ENCODE results near the gene REC8.
A peak's percentile ranks its signal among the peaks of the same experiment; 100 is the strongest.

REC8 gene

DNA sequence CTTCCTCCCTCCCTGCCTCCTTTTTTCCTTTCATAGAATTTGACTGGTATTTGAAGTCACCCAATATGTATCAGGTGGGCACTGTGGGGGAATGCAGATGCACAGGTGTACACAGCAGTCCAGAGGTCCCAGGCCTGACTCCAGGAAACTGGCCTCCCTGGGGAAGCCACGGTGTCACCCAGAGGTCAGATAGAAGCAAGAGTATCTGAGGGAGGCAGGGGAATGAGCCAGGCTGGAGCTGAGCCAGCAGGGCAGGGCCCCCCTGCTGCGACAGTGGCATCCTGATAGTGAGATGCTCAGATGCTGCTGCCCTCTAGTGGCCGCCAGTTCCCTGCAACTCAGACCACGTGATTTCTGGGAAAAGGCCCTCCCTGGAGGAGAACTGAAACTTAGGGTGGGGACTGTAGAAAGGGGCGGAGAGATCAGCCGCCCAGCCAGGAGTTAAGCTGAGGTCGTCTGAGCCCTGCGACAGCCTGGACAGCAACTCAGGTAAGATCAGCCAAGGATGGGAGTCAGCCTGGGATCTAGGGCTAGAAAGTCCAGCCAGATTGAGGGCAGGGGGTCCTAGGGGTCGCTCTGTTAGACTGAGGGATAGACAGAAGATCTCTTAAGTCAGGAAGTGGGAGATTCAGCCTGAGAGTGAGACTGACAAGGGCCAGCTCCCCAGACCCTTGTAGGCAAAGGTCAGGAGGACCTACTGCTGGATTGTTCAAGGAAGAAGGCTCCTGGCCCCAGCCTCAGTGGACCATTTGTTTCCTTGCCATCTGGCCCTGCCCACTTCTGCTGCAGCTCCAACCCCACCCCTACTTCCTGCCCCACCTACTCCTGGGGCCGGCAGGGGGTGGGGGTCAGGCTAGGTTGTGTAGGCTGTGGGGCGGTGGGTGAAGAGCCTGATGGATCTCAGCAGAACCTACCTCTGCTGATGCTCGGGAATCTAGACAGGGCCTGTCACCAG is 10.8 kb upstream of the REC8 start, which contains the start of gene IRF9:
Gene IRF9, plus strand, starts transcription at position 416 of the 955 bp plus-strand sequence. CDS start 880 bp downstream, outside the sequence.
- peak; percentile 98 for DNase-seq

DNA sequence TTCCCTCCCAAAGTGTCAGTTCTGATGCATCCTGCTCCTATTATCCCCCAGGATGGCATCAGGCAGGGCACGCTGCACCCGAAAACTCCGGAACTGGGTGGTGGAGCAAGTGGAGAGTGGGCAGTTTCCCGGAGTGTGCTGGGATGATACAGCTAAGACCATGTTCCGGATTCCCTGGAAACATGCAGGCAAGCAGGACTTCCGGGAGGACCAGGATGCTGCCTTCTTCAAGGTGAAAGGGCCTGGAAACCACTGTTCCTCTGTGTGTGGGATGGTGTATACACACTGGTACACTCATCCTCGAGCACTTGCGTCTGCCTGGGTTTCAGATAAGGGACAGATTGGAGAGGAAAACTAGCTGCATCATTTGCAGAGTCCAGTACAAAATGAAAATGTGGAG is 9.8 kb upstream of the REC8 start:
- DNase-seq = no peak

DNA sequence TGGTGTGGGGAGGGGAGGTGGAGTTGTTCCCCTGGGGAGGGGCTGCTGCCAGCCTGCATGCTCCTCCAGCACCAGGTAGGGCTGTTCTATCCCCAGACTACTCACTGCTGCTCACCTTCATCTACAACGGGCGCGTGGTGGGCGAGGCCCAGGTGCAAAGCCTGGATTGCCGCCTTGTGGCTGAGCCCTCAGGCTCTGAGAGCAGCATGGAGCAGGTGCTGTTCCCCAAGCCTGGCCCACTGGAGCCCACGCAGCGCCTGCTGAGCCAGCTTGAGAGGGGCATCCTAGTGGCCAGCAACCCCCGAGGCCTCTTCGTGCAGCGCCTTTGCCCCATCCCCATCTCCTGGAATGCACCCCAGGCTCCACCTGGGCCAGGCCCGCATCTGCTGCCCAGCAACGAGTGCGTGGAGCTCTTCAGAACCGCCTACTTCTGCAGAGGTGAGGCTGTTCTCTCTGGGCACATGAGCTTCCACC is 7.3 kb upstream of the REC8 start:
- no peak for DNase-seq

DNA sequence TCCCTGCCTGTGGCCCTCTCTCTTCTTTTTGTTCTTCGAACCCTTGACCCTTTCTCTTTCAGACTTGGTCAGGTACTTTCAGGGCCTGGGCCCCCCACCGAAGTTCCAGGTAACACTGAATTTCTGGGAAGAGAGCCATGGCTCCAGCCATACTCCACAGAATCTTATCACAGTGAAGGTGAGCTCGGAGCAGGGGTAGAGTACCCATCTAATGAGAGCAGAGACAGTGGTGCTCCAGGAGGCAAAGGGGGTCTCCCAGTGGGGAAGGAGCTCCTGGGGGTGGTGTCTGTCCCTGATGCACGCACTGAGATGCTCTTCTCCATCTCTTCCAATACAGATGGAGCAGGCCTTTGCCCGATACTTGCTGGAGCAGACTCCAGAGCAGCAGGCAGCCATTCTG is 6.1 kb upstream of the REC8 start:
- no peak for DNase-seq

DNA sequence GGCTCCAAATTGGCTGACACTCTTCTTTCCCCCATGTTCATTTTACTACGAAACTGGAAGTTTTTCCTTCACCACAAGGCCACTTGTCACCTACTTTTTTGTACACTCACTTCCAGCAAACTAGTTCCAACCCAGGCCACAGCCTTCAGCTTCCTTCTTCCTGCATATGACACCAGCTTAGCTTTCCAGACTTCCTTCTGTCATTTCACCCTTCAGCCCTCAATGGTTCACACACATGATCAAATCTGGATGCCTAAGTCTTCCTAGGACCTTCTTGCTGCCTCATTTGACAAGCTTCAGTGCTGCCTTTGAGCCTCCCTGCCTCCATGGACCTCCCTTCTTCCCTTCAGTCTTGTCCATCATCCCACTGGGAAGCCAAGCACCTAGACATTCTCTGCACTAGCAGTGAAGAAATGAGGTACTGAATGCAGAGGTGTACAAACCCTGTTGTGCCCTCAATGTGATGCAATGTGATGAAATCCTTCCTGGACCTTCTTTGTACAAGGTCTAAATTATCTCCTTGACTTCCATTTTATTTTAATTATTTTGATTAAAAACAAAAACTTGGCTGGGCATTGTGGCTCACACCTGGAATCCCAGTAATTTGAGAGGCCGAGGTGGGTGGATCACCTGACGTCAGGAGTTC is 4.3 kb upstream of the REC8 start:
- peak; percentile 57 for DNase-seq

DNA sequence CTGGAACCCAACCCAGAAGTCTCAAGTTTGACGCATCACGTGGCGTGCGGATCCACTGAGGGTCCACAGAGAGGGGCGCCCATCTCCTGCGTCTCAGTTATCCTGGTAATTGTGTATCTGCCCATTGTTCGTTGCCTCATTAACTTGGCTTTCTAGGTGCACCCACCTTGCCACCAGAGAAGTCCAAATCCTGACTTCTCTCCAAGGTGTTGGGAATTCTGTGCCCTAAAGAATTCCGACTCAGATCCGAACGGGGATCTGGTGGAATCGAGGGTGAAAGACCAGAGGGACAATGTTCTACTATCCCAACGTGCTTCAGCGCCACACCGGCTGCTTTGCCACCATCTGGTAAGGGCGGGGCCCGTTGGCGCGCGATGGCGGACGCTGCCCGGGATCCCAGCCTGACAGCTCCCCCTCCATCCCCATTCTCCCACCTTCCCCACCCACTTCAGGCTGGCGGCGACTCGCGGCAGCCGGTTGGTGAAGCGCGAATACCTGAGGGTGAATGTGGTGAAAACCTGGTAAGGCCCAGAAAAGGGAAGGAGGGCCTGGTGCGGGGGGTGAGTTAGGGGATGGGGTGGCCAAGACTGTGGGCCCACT is 481 bp downstream of the REC8 start:
- no peak for DNase-seq

DNA sequence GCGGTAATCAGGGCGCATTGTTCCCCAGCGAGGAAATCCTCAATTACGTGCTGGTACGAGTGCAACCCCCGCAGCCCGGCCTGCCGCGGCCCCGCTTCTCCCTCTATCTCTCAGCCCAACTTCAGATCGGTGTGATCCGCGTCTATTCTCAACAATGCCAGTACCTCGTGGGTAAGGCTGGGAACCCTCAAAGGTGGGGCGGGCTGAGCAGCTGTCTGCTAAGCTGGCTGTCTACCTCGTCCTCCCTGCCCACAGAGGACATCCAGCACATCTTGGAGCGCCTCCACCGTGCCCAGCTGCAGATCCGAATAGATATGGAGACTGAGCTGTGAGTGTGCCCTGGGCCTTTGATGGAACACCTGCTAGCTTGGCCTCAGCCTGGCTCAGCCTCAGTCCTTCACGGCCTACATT is 996 bp downstream of the REC8 start:
- DNase-seq = no peak

DNA sequence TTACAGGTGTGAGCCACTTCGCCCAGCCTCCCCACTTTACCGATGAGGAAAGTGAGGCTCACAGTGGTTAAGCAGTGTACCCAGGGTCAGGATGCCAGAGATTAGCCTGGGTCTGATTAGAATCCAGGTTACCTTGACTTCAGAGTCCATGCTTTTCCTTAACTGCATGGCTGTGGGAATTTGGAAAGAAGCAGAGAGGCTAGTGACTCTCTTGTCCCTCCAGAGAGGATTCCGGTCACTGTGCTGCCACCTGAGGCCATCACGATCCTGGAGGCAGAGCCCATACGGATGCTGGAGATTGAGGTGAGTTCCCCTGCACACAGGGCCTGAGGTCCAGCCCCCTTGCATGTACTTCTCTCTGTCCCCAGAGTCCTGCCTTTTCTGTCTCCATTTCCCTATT is 4.7 kb downstream of the REC8 start:
- no peak for DNase-seq

DNA sequence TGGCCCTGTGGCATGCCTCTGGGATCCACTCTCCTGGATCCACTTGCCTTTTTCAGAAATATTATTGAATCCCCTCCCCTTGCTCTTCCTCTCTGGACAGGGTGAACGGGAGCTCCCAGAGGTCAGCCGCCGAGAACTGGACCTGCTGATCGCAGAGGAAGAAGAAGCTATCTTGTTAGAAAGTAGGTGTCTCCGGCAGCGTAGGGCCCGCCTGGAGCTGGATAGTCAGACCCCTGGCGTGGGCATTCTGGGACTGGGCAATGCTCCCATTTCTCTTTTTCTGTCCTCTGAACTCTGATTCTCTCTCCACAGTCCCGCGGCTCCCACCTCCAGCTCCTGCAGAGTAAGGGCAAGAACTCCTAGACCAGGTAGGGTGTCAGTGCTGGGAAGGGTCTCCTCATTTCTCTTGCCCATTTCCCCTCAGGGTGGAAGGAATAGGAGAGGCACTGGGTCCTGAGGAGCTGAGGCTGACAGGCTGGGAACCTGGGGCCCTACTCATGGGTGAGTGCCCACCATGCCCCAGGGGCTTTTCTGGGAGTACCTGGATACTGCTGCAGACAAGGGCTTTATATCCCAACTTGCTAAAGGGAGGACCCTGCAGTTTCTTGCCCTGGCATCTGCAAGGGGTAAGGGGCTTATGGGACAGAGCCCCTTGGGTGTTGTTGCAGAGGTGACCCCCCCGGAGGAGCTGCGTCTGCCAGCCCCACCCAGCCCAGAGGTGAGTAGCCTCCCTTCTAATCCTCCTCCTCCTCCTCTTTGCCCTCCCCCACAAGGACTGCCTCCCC is 5.4 kb downstream of the REC8 start:
- no peak for DNase-seq

DNA sequence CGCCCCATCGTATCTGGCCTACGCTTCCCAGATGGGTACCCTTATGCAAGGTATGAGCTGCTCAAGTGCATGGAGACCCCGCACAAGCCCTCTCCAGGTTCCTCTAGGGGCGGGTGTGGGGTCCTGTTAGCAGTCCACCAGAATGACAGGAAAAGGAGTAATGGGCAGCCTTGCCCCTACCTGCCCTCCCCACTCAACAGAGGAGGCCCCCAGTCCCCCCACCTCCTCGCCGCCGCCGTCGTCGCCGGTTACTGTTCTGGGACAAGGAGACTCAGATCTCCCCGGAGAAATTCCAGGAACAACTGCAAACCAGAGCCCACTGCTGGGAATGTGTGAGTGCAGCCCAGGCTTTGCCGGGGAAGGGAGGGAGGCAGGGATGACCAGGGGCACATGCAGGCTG is 6.0 kb downstream of the REC8 start:
- no peak for DNase-seq

DNA sequence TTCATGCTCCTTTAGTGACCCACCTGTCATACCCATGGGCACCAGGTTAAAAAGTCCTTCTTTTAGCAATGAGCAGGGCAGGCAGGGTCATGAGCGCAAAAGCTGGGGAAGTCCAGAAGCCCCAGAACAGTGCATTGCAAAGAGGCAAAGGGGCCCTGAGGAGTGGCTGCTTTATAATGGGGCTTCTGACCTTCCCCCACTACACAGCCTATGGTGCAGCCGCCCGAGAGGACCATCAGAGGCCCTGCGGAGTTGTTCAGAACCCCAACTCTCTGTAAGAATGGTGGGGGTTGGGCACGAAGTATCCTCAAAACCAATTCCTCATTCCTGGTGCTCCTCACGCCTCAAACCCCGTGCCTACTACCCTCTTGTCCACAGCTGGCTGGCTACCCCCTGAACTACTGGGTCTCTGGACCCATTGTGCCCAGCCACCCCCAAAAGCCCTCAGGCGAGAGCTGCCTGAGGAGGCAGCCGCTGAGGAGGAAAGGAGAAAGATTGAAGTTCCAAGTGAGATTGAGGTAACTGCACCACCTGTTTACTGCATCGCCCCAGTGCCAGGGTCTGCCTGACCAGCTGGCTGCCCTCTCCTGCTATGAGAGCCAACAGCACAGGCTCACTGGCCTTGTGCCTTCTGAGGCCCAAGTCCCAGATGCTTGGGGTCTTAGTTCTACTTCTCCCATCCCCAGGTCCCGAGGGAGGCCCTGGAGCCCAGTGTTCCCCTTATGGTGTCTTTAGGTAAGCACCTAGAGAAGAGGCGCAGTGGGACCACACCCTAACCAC is 6.7 kb downstream of the REC8 start:
- DNase-seq = no peak

DNA sequence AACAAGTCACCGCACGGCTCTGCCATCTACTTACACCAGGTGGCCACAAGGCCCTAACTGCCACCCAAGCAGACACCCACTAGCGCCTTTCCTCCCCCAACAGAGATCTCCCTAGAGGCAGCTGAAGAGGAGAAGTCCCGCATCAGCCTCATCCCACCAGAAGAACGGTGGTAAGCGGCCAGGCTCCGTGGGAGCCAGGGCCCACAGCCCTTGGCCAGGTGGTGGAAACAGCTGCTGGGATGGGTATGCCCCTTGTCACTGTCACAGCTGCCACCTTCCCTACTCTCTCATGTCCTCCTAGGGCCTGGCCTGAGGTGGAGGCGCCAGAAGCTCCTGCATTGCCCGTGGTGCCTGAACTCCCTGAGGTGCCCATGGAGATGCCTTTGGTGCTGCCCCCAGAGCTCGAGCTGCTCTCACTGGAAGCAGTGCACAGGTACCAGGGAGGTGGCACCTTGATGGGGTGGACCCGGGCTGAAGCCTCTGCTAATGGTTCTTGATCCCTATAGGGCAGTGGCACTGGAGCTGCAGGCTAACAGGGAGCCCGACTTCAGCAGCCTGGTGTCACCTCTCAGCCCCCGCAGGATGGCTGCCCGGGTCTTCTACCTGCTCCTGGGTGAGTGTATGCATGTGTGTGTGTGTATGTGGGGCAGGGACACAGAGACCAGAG is 7.5 kb downstream of the REC8 start:
- no peak for DNase-seq

DNA sequence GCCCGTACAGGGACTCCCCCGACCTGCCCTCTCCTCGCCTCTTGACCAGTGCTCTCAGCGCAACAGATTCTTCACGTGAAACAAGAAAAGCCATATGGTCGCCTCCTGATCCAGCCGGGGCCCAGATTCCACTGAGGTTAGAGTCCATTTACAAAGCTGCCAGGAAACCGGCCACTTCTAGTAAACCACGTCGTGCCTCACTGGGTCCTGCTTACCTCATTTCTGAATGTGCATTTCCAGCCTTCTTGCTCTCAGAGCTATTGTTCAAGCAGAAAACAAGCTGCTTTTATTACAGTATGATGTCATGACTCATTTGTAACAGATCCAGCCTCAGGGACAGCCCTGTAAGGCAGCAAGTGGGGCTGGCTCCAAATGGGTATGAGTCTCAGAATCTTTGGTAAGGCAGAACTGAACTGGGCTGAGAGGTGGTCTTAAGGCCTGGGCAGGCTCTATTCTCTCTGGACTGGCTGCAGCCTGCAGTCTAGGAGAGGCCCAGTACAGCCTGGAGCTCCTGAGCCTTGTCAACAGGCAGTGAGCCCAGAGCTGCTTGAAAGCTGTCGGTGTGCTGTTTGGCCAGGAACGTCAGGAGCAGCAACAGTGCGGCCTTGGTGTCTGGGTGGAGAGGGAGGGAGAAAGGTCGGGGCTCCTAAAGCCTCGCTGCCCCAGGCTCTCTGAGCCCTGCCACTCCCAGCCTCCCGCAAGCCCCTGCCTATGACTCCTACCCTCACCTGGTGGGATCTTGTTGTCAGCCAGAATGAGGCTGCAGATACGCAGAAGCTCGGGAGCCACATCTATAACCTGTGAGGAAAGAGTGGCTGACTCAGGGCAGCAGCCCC is 8.3 kb downstream of the REC8 start:
- no peak for DNase-seq

DNA sequence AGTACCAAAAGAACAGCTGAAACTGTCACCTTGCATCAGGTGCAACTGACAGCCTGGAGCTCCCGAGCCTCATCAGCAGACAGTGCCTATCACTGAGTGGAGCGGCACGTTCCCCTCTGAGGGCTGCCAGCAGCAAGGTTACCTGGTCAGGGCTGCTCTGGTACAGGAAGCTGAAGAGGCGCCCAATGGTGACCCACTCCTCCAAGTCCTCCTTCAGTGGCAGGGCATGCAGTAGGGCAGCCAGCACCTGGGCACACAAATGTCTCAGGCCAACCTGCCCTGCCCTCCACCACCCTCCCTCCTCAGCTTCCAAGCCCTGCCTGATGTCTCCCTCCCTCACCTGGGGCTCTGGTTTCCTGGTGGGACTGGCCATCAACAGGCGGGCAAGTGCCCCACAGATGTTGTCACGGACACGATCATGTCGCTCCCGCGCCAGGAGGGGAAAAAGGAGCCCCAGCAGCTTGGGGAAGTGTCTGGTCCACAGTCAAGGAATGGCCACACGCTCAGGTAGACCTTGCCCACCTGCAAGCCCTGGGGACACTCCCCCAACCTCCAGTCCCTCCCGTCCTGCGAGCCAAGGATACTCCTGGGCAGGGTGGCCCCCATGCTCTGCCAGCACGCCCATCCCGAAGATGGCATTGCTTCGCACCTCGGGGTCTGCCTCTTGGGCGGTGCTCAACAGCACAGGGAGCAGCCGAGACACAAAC is 9.6 kb downstream of the REC8 start:
- no peak for DNase-seq

DNA sequence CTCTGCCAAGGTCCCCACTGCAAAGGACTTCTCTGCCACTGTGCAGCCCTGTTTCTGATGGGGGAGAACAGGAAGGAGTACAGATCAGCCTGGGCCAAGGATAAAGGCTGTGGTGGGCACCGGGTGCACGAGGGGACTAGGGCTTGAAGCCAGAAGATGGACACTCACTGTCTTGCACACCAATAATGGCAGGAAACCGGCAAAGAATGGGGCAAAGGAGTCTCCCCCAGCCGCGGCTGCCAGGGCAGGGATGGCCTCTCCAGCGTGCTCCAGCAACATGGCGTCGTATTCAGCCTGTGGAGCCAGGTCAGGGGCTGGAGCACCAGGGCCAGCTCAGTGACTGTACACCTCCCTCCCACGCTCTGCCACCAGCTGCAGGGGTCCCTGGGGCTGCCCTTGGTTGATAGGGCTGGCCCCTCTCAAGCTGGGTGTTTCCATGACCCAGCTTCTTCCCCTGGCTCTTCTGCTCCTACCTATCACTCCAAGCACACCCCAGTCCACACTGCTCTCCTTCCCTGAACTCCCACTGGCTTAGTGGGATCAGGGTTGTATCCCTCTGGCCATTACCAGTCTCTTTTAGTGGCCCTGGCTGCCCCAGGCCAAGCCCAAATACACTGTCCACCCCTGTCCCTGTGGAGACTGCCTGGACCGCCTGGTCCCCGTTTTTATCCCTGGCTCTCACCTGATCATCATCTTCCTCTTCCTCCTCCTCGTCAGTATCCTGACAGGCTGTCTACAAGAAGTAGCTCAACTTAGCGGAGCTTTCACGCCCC is 10.4 kb downstream of the REC8 start:
- DNase-seq = no peak

DNA sequence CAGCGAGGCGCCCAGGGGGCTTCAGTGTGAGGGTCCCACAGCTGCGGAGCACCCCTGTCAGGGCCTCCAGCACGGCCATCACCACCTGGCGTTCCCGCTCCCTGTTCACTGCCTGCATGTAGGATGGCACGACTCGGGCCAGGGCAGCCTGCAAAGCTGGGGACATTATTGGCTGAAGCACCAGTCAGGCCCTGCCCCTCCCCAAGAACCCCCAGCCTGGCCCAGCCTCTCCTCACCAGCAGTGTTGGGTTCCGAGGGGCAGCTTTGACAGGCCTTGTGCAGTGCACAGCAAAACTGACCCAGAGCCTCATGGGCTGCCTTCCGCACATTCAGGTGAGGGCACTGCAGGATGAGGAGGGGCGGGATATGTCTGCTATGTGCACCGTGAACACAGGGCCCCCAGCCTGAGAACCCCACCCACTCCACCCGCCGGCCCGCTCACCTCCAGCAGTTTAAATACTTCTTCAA is 11.2 kb downstream of the REC8 start:
- no peak for DNase-seq

DNA sequence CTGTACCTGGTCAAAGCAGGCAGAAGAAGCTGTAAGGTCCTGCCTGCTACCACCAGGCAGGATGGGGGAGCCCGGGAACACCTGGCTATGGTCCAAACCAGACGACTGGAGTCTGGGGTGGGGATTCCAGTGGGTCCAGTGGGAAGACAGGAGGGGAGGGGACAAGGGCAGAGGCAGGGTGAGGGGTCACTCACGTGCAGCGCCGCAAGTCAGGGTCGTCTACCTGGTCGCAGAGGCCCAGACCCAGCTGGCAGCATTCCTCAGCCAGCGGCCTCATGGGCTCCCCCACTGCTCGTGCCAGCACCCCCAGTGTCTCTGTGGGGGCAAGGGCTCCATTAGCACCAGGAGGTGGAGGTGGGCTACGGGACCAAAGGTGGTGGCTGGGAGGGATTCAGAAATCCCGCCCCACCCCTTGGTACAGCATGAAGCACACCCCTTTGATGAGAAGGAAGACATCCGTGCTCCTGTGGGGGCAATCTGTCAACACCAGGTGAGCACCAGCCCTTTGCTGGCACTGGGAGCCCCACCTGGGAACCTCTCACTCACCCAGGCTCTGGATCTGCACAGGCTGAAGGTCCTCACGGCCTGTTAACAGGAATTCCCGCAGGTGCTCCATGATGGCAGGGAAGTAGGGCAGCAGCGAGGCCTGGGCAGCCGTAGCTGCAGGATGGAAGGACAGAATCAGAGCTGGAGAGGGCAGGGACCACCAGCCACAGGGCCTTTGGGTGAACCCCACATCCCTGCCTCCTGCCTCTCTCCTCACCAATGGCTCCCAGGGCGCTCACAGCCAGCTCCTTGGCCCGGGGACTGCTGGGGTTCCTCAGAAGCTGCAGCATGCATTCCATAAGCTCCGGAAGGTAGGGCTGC is 12.5 kb downstream of the REC8 start:
- no peak for DNase-seq

DNA sequence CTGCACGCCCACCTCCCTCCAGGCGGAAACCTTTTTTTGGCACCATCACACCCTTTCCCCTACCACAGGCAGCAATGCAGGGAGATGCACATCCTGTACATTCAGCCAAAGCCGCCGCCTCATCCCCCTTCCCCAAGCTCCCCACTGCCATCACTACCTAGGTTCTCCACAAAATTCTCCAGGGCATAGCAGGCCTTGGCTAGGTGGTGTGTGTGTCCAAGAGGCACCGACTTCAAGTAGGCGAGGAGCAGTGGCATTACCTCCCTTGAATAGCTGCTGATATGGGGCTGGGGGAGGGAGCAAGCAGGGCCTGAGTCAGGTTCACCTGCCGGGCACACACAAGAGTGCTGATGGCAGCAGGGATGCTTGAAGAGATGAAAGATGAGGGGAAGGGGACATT is 13.1 kb downstream of the REC8 start:
- DNase-seq = no peak

Data from OCI-M1 (cell line).